HCT116 (cell line): ENCODE measurements around the gene SLC22A4. TPM values are rescaled to one million over a fixed set of nuclear protein-coding genes. Genes with fewer than 3 reads are reported as not detected.

Experiments
- ATAC-seq: fragments of 200-7000 bp; cut with Tn5 transposase; 2 replicates; pipeline ENCODE4 v1.9.1; 2020; ENCODE audit warnings: mild to moderate bottlenecking, moderate library complexity
- BruUV-seq: library from RNA; stranded (reverse); fragments of 400-500 nt; replicated peaks from 2 replicates; lab custom pipeline; 2021; lab: Mats Ljungman, UMichigan
- CTCF ChIA-PET: fragments of 300-600 bp; sonication (Branson Sonifier 250); formaldehyde crosslinking; loops from one replicate; lab custom pipeline; 2021; ENCODE audit warnings: antibody characterized with exemption; lab: Charles Lee
- POLR2A ChIA-PET: fragments of 300-600, 350-600 bp; sonication (Branson Sonifier 250); formaldehyde crosslinking; loops from one replicate; lab custom pipeline; 2021; ENCODE audit warnings: antibody characterized with exemption; lab: Charles Lee
- RAD21 ChIA-PET, 2 experiments: fragments of 300-600 bp; sonication (Branson Sonifier 250); formaldehyde crosslinking; loops; one replicate each; lab custom pipeline; 2023; ENCODE audit warnings: low total read pairs in 2 of 2; ENCODE audit not compliant: uncharacterized antibody in 2 of 2, unreplicated experiment in 2 of 2, low non-redundant PET in 1 of 2; lab: Charles Lee
- DNase-seq: peaks from one replicate; pipeline ENCODE4 v3.0.0-alpha.2; 2010; ENCODE audit warnings: low read depth, low spot score
- H2AFZ ChIP-seq: fragments of 200-600 bp; shearing (Covaris generic), sonication (generic); 2 replicates; pipeline ENCODE4 v1.6.1; 2017; ENCODE audit warnings: low read depth, mixed run types, mixed read lengths, antibody characterized with exemption, low read length; ENCODE audit not compliant: poor library complexity, severe bottlenecking
- H3K27ac ChIP-seq: 2 replicates; pipeline ENCODE4 v1.5.1; 2012; ENCODE audit warnings: low read depth, low read length
- H3K27me3 ChIP-seq: fragments of 200-600 bp; sonication (generic); 2 replicates; pipeline ENCODE4 v1.6.1; 2016; ENCODE audit warnings: mixed run types, low read length, mixed read lengths; ENCODE audit not compliant: insufficient read depth
- H3K36me3 ChIP-seq, 2 experiments: fragments of 200-500 bp in 1 of 2; fragments of 200-600 bp in 1 of 2; sonication (Bioruptor generic) in 1 of 2; sonication (generic) in 1 of 2; 2 replicates each; pipeline versions ENCODE4 v1.5.1 to v1.6.1; 2014 to 2016; ENCODE audit warnings: low read length in 2 of 2, inconsistent platforms in 1 of 2, mixed read lengths in 1 of 2, mixed run types in 1 of 2; ENCODE audit not compliant: insufficient read depth in 2 of 2, control insufficient read depth in 1 of 2
- H3K4me1 ChIP-seq, 2 experiments: fragments of 200-600 bp in 1 of 2; sonication (generic) in 1 of 2; 2 replicates each; pipeline versions ENCODE4 v1.5.1 to v1.6.1; 2012 to 2017; ENCODE audit warnings: low read length in 2 of 2, inconsistent platforms in 1 of 2, mild to moderate bottlenecking in 1 of 2, mixed read lengths in 1 of 2, mixed run types in 1 of 2, moderate library complexity in 1 of 2; ENCODE audit not compliant: insufficient read depth in 2 of 2, control insufficient read depth in 1 of 2
- H3K4me2 ChIP-seq: fragments of 200-600 bp; sonication (generic); 2 replicates; pipeline ENCODE4 v1.6.1; 2017; ENCODE audit warnings: mixed run types, low read length, mixed read lengths
- H3K4me3 ChIP-seq, 2 experiments: fragments of 200-600 bp in 1 of 2; sonication (generic) in 1 of 2; replicated peaks in 1 of 2; 2 replicates each; pipeline ENCODE4 v1.5.1; 2011 to 2016; ENCODE audit warnings: low read length in 2 of 2, control low read depth in 1 of 2, low read depth in 1 of 2, mild to moderate bottlenecking in 1 of 2, mixed read lengths in 1 of 2, mixed run types in 1 of 2
- H3K79me2 ChIP-seq: fragments of 200-600 bp; sonication (generic); 2 replicates; pipeline ENCODE4 v1.6.1; 2017; ENCODE audit warnings: mild to moderate bottlenecking, mixed run types, low read length, moderate library complexity, mixed read lengths; ENCODE audit not compliant: insufficient read depth
- H3K9ac ChIP-seq: fragments of 200-600 bp; sonication (generic); 2 replicates; pipeline ENCODE4 v1.6.1; 2016; ENCODE audit warnings: low read length, mixed read lengths
- H3K9me2 ChIP-seq: fragments of 200-600 bp; sonication (generic), shearing (Covaris generic); 2 replicates; pipeline ENCODE4 v1.6.1; 2017; ENCODE audit warnings: mixed run types, mild to moderate bottlenecking, moderate library complexity; ENCODE audit not compliant: insufficient read depth
- H3K9me3 ChIP-seq, 2 experiments: fragments of 200-500 bp in 1 of 2; fragments of 200-600 bp in 1 of 2; sonication (Bioruptor generic) in 1 of 2; sonication (generic) in 1 of 2; 2 replicates each; pipeline ENCODE4 v1.6.1; 2014 to 2017; ENCODE audit warnings: low read length in 2 of 2, mixed read lengths in 2 of 2, inconsistent platforms in 1 of 2, low read depth in 1 of 2, mild to moderate bottlenecking in 1 of 2, mixed run types in 1 of 2, moderate library complexity in 1 of 2; ENCODE audit not compliant: control insufficient read depth in 1 of 2, insufficient read depth in 1 of 2
- H4K20me1 ChIP-seq: fragments of 200-600 bp; sonication (generic), shearing (Covaris generic); 2 replicates; pipeline ENCODE4 v1.6.1; 2017; ENCODE audit warnings: mixed run types, mild to moderate bottlenecking, moderate library complexity; ENCODE audit not compliant: insufficient read depth
- ATF3 ChIP-seq: IDR thresholded peaks from 2 replicates; pipeline ENCODE4 v1.6.1; 2012
- CBX3 ChIP-seq: IDR thresholded peaks from 2 replicates; pipeline ENCODE4 v1.6.1; 2012; ENCODE audit warnings: low read depth
- CEBPB ChIP-seq: IDR thresholded peaks from 2 replicates; pipeline ENCODE4 v1.6.1; 2012; ENCODE audit warnings: low read depth
- CTCF ChIP-seq, 3 experiments: fragments of 200-600 bp in 1 of 3; sonication (generic) in 1 of 3; IDR thresholded peaks in 2 of 3; conservative IDR thresholded peaks in 1 of 3; 2 replicates each; pipeline ENCODE4 v1.5.1; 2012 to 2017; ENCODE audit warnings: low read depth in 2 of 3, low read length in 2 of 3, antibody characterized with exemption in 1 of 3, borderline replicate concordance in 1 of 3, control low read depth in 1 of 3, mild to moderate bottlenecking in 1 of 3, mixed read lengths in 1 of 3, mixed run types in 1 of 3, moderate library complexity in 1 of 3; ENCODE audit not compliant: insufficient read depth in 1 of 3
- EGR1 ChIP-seq: IDR thresholded peaks from 2 replicates; pipeline ENCODE4 v1.6.1; 2012; ENCODE audit warnings: low read depth
- ELF1 ChIP-seq: IDR thresholded peaks from 2 replicates; pipeline ENCODE4 v1.6.1; 2012; ENCODE audit warnings: low read depth, borderline replicate concordance
- EZH2 ChIP-seq: fragments of 200-600 bp; sonication (generic); IDR thresholded peaks from 2 replicates; pipeline ENCODE4 v1.6.1; 2017; ENCODE audit warnings: antibody characterized with exemption, mixed run types
- MAX ChIP-seq: IDR thresholded peaks from 2 replicates; pipeline ENCODE4 v1.6.1; 2012
- POLR2A ChIP-seq: IDR thresholded peaks from 2 replicates; pipeline ENCODE4 v1.7.0; 2011; ENCODE audit warnings: borderline replicate concordance; ENCODE audit not compliant: insufficient read depth, insufficient read length; ENCODE audit errors: extremely low read depth
- POLR2AphosphoS5 ChIP-seq: IDR thresholded peaks from 2 replicates; pipeline ENCODE4 v1.6.1; 2011; ENCODE audit warnings: mild to moderate bottlenecking, low read depth, low read length, moderate library complexity
- RAD21 ChIP-seq: IDR thresholded peaks from 2 replicates; pipeline ENCODE4 v1.6.1; 2012; ENCODE audit warnings: low read depth, mild to moderate bottlenecking
- REST ChIP-seq: IDR thresholded peaks from 2 replicates; pipeline ENCODE4 v1.6.1; 2012; ENCODE audit warnings: low read depth
- SIN3A ChIP-seq: IDR thresholded peaks from 2 replicates; pipeline ENCODE4 v1.6.1; 2012; ENCODE audit warnings: low read depth
- SP1 ChIP-seq: IDR thresholded peaks from 2 replicates; pipeline ENCODE4 v1.6.1; 2012; ENCODE audit warnings: low read depth
- SRF ChIP-seq: IDR thresholded peaks from 2 replicates; pipeline ENCODE4 v1.6.1; 2012; ENCODE audit warnings: low read depth
- ZBTB33 ChIP-seq: IDR thresholded peaks from 2 replicates; pipeline ENCODE4 v1.6.1; 2011; ENCODE audit warnings: mild to moderate bottlenecking, low read length, moderate library complexity; ENCODE audit not compliant: insufficient replicate concordance; ENCODE audit errors: extremely low read depth
- ZNF274 ChIP-seq: fragments of 200-500 bp; sonication (Bioruptor generic); IDR thresholded peaks from 2 replicates; pipeline ENCODE4 v1.6.1; 2014; ENCODE audit warnings: mild to moderate bottlenecking, low read depth, low read length, inconsistent platforms
- intact Hi-C: fragments of 100-400 bp; cut with micrococcal nuclease; formaldehyde crosslinking; loops from 2 replicates; pipeline ENCODE4 v1.10.0; 2022
- total RNA-seq: library from RNA; stranded (reverse); gene quantifications from one replicate; pipeline ENCODE4 v1.2.1, GENCODE V29; 2021; ENCODE audit not compliant: unreplicated experiment

SLC22A4 gene
- total RNA-seq, 1 experiment from 2014 or later, result 0.59 TPM

GRCh38 chr5:132279801-132280200 is 14.4 kb upstream of the SLC22A4 start (continued):
- TF ChIP-seq REST (no peak), EZH2 (no peak), EGR1 (no peak)

GRCh38 chr5:132280371-132281240 is 13.6 kb upstream of the SLC22A4 start:
- Histone ChIP-seq H3K9ac (no peak overlapping the region), H3K4me3 (no peak overlapping the region), H3K27ac (no peak overlapping the region), H3K9me2 (no peaks in the 10 kb centered on the region), H3K4me2 (no peak overlapping the region), H2AFZ (no peak overlapping the region), H3K9me3 (no peaks in the 10 kb centered on the region; a peak in 1 of 4 replicates), H3K36me3 (no peaks in the 10 kb centered on the region), H3K79me2 (no peaks in the 10 kb centered on the region), H3K27me3 (no peaks in the 10 kb centered on the region), H4K20me1 (no peaks in the 10 kb centered on the region), H3K4me1 (peaks cover 0 to 6% of the 10 kb centered on the region in 2 experiments; a peak in 1 of 4 replicates)
- intact Hi-C loops, result no loop called here
- no peak for DNase-seq
- ChIA-PET CTCF (no interaction called here), POLR2A (interaction anchor here (1.6 kb wide), 1 partner anchor 13 kb away, joined by 5 read pairs; the partner anchor contains the start of gene SLC22A4), RAD21 (no interaction called here)
- BruUV-seq, result no TSS peak
- no peak for ATAC-seq
- TF ChIP-seq ZBTB33 (no peak), ELF1 (no peak), POLR2AphosphoS5 (no peak), CTCF (IDR thresholded peaks at IDR 0.05 in 2 of 3, conservative IDR thresholded peaks at IDR 0.05 in 1 of 3; ENCODE audit: borderline replicate concordance in 1 of 3, insufficient read depth in 1 of 3, low read depth in 2 of 3, low read length in 2 of 3) (no peak), RAD21 (no peak), CEBPB (no peak), SRF (no peak), CBX3 (no peak), ZNF274 (no peak), POLR2A (no peak), SIN3A (no peak), ATF3 (no peak), EGR1 (no peak), MAX (no peak), SP1 (no peak)
